CD4-positive, alpha-beta T cell treated with Interleukin-6 at 100 ng/mL for 8 hours (primary cell): ENCODE results near the gene LRRC56.

ENCODE experiments used
- DNase-seq: peaks from one replicate; pipeline ENCODE4 v3.0.0-alpha.2; 2020; ENCODE audit warnings: mixed read lengths, low spot score

Gene LRRC56

DNA sequence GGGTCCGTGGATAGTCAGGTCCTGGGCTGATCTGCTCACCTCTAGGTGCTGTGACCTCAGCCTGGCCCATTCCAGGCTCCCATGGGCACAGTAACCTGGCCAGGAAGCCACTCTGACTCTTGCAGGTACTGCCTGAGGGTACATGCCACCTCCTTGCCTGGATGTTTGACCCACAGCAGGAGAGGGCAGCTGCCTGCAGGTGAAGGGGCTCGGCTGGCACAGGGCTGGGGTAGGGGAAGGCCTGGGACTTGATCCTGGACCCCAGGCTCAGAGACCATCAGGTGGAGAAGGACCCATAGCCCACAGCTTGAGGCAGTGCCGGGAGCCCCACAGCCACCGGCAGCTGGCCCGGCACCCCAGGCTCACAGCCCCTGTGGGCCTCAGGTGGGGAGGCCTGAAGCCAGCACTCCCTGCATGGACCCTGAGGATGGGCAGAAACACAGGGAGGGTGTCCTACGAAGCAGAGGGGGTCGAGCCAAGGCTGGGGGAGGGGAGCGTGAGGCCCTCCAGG is 2.7 kb downstream of the LRRC56 start:
- DNase-seq: no peak

DNA sequence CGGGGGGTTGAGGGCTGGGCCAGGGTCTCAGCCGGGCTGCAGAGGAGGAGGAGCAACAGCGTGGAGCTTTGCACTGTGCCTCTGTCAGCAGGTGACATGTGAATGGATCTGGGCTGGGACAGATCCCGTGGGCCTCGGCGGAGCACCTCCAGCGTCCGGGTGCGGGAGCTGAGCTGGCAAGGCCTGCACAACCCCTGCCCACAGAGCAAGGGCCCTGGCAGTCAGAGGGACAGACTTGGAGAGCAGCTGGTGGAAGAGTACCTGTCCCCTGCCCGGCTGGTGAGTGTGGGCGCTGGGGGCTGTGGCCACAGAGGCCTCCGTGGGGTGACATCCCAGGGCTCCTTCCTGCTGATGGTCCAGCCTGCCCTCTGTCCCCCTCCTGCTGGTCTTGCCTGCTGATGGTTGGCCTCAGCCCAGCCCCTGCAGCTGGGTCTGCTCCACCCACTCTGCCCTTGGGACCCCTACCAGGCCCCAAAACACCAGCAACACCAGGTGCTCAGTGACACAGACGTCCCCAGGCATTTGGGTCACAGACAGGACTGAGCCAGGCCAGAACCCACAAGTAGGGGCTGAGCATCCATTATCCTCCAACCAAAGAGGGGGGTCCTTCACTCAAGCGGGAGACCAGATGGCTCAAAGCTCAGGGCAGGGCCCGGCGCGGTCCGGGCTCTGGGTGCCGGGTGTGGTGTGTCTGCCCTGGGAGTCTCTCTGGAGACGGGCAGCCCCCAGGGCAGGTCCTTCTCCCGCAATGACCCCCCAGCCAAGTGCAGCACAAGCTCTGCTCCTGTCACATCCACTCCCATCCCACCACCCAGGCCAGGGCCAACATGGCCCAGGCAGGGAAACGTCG is 3.5 kb downstream of the LRRC56 start:
- no peak for DNase-seq

DNA sequence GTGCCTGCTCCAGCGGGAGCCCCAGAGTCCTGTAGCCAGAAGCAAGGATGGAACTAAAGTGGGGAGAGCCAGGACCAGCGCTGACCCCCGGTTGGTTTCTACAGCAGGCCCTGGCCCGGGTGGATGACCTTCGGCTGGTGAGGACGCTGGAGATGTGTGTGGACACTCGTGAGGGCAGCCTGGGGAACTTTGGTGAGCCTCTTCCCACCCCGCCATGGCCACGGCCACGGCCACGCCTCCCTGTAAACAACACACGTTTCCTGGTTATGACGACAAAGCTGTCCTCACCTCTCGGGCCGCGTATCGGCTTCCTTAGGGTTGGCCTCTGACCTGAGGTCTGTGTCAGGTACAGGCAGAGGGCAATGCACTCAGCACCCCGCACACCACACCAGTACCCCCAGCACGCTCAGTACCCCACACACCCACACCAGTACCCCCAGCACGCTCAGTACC is 4.1 kb downstream of the LRRC56 start:
- DNase-seq: no peak

- no peak for DNase-seq
Observed at GRCh38 chr11:544817-545166, 7.5 kb downstream of the LRRC56 start.

DNA sequence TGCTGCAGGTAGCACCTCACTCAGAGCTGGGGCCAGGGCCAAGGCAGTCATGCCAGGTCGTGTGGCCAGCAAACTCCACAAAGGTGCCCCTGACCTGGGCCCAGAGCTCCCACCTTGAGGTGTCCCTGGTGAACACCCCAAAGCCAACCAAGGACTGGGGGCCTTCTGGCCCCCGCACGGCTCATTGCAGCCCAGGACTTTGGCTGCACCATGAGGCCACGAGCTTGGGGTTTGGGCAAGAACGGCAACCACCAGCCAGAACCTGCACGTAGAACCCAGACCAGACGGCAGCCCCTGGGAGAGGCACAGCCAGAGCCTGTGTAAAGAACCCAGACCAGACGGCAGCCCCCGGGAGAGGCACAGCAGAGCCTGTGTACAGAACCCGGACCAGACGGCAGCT is 7.8 kb downstream of the LRRC56 start:
- DNase-seq: no peak

- no peak for DNase-seq
Observed at GRCh38 chr11:548700-549603, 11.6 kb downstream of the LRRC56 start.

- no peak for DNase-seq
Observed at GRCh38 chr11:550021-550745, 12.9 kb downstream of the LRRC56 start.

DNA sequence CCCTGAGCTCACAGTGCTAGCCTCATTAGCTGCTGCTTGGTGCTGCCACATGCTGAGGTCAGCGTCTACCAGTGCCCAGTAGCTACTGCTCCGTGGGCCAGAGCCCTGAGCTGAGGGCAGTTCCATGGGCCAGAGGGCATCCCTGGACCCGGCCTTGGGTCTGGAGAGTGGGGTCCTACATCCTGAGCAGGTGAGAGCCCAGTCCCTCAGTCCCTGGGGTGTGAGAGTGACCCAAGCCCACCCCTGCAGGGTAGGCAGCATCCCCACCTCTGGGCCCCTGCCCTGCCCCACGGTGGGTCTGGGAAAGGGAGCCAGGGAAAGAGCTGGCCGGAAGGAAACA is 13.4 kb downstream of the LRRC56 start:
- DNase-seq: no peak

DNA sequence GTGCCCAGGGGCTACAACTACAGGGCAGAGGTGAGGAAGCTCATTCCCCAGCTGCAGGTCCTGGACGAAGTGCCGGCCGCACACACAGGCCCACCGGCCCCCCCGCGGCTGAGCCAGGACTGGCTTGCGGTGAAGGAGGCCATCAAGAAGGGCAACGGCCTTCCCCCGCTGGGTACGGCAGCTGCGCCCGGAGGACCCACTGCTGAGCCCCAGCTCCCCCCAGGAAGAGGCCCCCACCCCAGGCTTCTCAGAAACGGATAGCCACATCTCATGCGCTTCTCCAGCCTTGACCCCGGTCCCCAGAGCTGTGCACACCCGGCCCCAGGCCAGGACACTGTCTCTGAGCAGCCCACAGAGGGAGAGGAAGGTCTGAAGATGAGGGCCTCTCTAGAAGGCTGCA is 13.8 kb downstream of the LRRC56 start:
- DNase-seq: no peak

- DNase-seq: no peak
Observed at GRCh38 chr11:551596-551995, 14.3 kb downstream of the LRRC56 start.

- DNase-seq: no peak
Observed at GRCh38 chr11:553083-553987, 16.0 kb downstream of the LRRC56 start.

DNA sequence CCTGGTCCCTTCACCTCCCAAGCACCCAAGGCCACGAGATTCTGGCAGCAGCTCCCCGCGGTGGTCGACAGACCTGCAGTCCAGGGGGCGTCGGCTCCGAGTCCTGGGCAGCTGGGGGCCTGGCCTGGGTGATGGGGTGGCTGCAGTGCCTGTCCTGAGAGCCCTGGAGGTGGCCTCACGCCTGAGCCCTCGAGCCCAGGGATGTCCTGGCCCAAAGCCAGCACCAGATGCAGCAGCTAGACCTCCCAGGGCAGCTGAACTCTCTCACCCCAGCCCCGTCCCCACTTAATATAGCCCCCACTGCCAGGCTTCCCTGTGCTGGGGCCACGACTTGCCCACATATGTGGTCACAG is 16.6 kb downstream of the LRRC56 start:
- no peak for DNase-seq

DNA sequence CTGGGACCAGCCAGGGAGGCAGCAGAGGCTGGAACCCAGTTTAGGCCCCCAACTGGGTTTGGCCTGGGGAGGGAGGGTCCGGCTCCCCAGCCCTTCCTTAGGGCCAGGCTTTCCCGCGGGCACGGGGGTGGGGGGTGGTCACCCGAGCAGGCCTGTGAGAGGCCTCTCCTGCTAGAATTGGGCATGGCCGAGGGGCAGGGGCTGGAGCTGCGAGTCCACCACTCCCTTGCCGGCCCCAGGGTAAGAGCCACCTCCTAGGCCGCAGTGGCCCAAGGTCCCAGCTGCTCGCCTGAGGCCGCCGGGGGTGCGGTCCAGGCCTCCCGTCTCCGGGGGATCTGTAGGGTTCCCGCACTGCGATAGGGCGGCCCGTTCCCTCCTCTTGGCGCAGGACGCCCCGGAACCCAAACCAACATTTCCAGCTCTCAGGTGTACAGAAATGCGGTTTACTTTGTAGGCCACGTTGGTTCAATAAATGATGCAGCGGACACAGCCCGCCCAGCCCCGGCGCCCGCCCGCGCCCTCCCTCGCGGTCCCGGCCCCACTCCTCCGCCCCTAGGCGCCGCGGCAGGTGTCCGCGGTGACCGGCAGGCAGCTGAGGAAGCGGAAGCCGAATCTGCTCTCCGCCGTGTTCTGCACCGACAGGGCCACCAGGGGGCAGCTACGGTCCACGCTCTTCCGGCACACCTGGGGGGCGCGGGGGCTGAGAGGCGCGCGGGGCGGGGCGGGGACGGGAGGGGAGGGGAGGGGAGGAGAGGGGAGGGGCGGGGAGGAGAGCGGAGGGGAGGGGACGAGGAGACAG is 17.3 kb downstream of the LRRC56 start:
- peak; percentile 84 for DNase-seq

DNA sequence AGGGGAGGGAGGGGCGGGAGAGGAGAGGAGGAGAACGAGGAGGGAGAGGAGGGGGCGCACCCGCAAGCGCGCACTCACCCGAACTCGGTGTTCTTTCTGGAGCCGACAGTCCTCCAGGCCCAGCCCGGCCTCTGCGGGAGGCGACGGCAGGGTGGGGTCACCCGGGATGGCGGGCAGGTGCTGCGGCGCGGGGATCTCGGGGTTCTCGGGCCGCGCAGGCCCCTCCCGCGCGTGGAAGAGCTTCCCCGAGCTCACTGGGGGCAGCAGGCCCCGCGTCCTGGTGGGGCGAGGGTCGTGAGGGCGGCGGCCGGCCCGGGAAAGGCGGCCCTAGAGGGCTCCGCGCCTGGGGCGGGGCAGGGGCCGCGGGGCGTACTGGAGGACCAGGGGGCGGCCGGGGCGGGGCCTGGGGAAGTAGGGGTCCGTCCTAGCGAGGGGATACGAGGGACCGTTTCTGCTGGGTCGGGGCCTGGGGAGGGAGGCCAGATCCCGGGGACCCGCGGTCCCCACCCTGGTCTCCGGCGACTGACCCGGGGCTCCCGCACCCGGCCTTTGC is 18.0 kb downstream of the LRRC56 start:
- DNase-seq: no peak

DNA sequence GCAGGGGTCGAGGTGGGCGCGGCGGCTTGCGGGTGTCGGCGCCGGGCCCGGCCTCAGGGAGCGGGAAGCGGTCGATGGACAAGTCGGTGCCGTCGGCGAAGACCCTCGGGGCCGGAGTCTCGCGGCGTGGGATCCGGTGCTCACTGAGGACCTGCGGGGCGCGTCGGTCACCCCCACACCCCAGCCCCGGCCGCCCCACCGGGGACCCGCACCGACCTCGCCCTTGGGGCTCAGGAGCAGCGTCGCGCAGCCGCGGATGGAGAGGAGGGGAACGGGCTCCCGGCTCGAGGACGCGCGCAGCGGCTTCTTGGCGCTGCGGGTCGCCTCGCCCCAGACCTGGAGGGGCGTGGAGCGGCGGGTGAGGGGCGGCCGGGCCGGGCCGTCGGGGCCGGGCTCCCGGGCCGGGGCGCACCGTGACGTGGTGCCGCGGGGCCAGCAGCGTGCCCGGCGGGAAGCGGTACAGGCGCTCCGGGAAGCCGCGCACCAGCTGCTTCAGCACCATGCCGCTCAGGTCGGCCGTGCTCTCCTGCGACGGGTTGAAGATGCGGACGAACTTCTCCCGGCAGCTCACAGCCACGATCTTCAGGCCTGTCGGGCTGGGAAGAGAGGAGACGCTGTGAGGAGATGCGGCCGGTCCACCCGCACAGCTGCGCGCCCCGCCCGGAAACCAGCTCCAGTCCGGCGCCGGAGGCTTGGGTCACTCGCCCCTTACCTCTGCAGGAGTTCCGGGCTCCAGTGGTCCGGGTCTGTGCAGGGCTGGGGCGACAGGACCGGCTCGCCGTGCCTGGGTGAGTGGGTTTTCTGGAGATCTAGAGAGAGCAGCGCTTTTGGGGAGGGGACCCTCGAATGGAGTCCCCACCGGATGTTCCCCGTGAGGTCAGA is 18.7 kb downstream of the LRRC56 start:
- no peak for DNase-seq

DNA sequence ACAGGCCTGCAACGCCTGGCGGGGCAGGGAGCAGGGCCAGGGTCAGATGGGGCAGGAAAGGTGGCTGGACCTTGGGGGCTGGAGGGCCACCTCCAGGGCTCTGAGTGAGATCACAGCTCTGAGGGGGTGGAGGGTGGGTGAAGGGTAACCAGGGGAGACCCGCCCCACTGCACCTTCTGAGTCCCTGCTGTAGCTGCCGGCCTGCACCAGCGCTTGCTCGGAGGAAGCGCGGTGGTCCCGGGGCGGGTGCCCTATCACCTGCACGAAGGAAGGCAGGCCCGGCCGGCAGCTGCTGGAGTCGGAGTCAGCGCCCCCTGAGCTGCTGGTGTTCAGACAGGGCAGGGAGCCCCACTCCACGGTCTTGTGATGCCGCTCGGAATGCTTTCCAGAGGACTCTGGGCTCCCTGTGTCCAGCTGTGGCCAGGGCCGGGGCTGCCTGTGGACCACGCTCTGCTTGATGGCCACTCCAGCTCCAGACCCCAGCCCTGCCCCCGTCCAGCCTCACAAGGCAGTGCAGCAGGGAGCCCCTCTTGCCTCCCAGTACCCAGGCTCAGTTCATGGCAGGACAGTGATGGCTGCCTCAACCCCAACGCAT is 19.4 kb downstream of the LRRC56 start:
- no peak for DNase-seq

DNA sequence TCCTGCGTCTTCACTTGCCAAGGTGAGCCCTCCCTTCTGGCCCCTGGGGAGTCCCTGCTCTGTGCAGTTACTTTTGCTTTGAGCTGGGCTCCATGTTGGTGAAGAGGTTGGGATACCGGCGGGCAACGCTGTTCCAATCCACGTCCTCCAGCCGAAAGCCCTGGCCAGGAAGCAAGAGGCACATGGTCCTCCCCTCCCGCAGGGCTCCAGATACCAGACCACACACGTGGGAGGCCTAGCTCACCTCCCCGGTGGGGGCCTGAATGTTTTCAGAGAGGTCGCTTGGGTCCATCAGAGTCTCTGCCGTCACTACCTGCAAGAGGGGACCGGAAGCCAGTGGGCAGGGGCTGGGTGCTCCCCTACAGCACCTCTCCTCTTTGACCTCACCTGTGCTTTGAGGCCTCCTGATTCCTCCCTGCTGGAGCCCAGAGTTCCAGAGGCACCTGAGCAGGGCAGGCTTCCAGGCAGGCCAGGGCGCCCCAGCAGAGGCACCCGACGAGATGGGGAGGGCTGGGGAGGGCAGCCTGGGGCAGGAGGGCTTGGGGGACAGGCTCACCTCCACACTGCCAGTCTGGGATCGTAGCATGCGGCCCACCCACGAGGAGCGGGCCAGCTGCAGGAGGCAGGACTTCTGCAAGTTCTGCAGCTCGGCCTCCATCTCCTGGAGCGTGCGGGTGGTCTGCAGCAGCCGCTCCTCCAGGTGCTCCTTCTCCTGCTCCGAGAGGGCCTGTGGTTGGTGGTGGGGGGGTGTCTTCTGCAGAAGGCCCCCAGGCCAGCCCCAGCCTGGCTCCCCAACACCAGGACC is 20.2 kb downstream of the LRRC56 start:
- DNase-seq: no peak

GRCh38 chr11:558503-558902 is 21.2 kb downstream of the LRRC56 start:
- DNase-seq: no peak
